ENCODE measurements around the gene TAB3.
"Not testable (repeated sequence)": the region's sequence is repeated elsewhere in the genome, so short reads cannot be mapped to it uniquely, and the experiment has no call there.

Gene TAB3

GRCh38 chrX:30816079-30816478 lies 73.0 kb downstream of the TAB3 start:
- H3K27ac Mint-ChIP-seq: no peak overlapping the region
- H3K36me3 Mint-ChIP-seq (ENCODE audit: low read depth): no peaks in the 10 kb centered on the region
- H3K4me1 Mint-ChIP-seq (ENCODE audit: low read depth): peaks cover 10% of the 10 kb centered on the region
- no peaks in the 10 kb centered on the region for H3K27me3 Mint-ChIP-seq
- no peak overlapping the region for H3K4me3 Mint-ChIP-seq
- no peaks in the 10 kb centered on the region for H3K9me3 Mint-ChIP-seq

GRCh38 chrX:30814978-30815377 lies 74.1 kb downstream of the TAB3 start:
- H3K27me3 Mint-ChIP-seq: no peaks in the 10 kb centered on the region
- H3K4me1 Mint-ChIP-seq (ENCODE audit: low read depth): peaks cover 10% of the 10 kb centered on the region
- H3K4me3 Mint-ChIP-seq: no peak overlapping the region
- no peaks in the 10 kb centered on the region for H3K9me3 Mint-ChIP-seq
- no peaks in the 10 kb centered on the region for H3K36me3 Mint-ChIP-seq (ENCODE audit: low read depth)
- H3K27ac Mint-ChIP-seq: no peak overlapping the region

DNA sequence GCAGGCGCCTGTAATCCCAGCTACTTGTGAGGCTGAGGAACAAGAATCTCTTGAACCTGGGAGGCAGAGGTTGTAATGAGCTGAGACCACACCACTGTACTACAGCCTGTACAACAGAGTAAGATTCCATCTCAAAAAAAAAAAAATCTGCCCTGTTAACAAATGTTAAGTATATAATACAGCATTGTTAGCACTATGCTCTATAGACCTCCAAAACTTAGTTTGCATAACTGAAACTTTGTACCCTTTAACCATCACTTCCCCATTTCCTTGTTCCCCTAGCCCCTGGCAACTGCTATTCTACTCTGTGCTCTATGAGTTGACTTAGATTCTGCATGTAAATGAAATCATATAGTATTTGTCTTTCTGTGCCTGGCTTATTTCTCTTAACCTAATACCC lies 76.7 kb downstream of the TAB3 start:
- Mint-ChIP-seq H3K9me3 (no peaks in the 10 kb centered on the region), H3K27me3 (no peaks in the 10 kb centered on the region), H3K36me3 (ENCODE audit: low read depth) (no peaks in the 10 kb centered on the region), H3K27ac (no peak overlapping the region), H3K4me1 (ENCODE audit: low read depth) (peaks cover 3% of the 10 kb centered on the region), H3K4me3 (no peak overlapping the region)

GRCh38 chrX:30806187-30806728 lies 82.8 kb downstream of the TAB3 start:
- no peak overlapping the region for H3K4me3 Mint-ChIP-seq
- no peaks in the 10 kb centered on the region for H3K27me3 Mint-ChIP-seq
- H3K27ac Mint-ChIP-seq: no peak overlapping the region
- H3K9me3 Mint-ChIP-seq: no peaks in the 10 kb centered on the region
- H3K4me1 Mint-ChIP-seq (ENCODE audit: low read depth): no peaks in the 10 kb centered on the region
- H3K36me3 Mint-ChIP-seq (ENCODE audit: low read depth): no peaks in the 10 kb centered on the region

DNA sequence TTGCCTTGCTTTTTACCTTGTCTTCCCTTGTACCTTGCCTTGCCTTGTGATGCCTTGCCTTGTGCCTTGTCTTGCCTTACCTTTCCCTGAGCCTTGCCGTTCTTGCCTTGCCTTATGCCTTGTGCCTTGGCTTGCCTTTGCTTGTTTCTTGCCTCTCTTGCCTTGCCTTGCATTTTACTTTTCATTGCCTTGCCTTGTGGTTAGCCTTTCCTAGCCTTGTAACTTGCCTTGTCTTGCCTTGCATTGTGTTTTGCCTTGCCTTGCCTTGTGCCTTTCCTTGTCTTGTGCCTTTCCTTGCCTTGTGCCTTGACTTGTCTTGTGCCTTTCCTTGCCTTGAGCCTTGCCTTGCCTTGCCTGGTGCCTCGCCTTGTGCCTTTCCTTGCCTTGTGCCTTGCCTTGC lies 84.6 kb downstream of the TAB3 start:
- Mint-ChIP-seq H3K36me3 (ENCODE audit: low read depth) (no peaks in the 10 kb centered on the region), H3K9me3 (no peaks in the 10 kb centered on the region), H3K4me3 (no peak overlapping the region), H3K27me3 (no peaks in the 10 kb centered on the region), H3K27ac (no peak overlapping the region), H3K4me1 (ENCODE audit: low read depth) (no peaks in the 10 kb centered on the region)

GRCh38 chrX:30800901-30801300 lies 88.2 kb downstream of the TAB3 start:
- H3K27me3 Mint-ChIP-seq: no peaks in the 10 kb centered on the region
- no peaks in the 10 kb centered on the region for H3K9me3 Mint-ChIP-seq
- no peaks in the 10 kb centered on the region for H3K4me1 Mint-ChIP-seq (ENCODE audit: low read depth)
- no peak overlapping the region for H3K27ac Mint-ChIP-seq
- H3K4me3 Mint-ChIP-seq: no peak overlapping the region
- no peaks in the 10 kb centered on the region for H3K36me3 Mint-ChIP-seq (ENCODE audit: low read depth)

- H3K36me3 Mint-ChIP-seq (ENCODE audit: low read depth): no peaks in the 10 kb centered on the region
- no peak overlapping the region for H3K27ac Mint-ChIP-seq
- H3K4me3 Mint-ChIP-seq: no peak overlapping the region
- H3K4me1 Mint-ChIP-seq (ENCODE audit: low read depth): no peaks in the 10 kb centered on the region
- no peaks in the 10 kb centered on the region for H3K27me3 Mint-ChIP-seq
- H3K9me3 Mint-ChIP-seq: no peaks in the 10 kb centered on the region
Observed at GRCh38 chrX:30799327-30799726, 89.7 kb downstream of the TAB3 start.

DNA sequence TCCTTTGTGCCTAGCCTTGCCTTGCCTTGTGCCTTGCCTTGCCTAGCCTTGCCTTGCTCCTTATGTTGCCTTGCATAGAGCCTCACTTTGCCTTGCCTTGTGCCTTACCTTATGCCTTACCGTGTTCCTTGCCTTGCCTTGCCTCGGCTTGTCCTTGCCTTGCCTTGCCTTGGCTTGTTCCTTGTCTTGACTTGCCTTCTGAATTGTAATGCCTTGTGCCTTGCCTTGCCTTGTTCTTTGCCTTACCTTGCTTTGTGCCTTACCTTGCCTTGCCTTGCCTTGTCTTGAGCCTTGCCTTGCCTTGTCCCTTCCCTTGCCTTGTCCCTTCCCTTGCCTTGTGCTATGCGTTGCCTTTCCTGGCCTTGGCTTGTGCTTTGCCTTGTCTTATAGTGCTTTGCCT lies 90.2 kb downstream of the TAB3 start:
- Mint-ChIP-seq H3K27me3 (no peaks in the 10 kb centered on the region), H3K36me3 (ENCODE audit: low read depth) (no peaks in the 10 kb centered on the region)

GRCh38 chrX:30797301-30797700 lies 91.8 kb downstream of the TAB3 start:
- not testable (repeated sequence) for H3K9me3 Mint-ChIP-seq; H3K36me3 Mint-ChIP-seq (ENCODE audit: low read depth); H3K27ac Mint-ChIP-seq; H3K4me3 Mint-ChIP-seq; H3K27me3 Mint-ChIP-seq; H3K4me1 Mint-ChIP-seq (ENCODE audit: low read depth)

More for the DNA sequence above, 90.2 kb downstream of the TAB3 start:
- no peaks in the 10 kb centered on the region for H3K4me1 Mint-ChIP-seq (ENCODE audit: low read depth)
- no peak overlapping the region for H3K4me3 Mint-ChIP-seq
- no peak overlapping the region for H3K27ac Mint-ChIP-seq
- no peaks in the 10 kb centered on the region for H3K9me3 Mint-ChIP-seq

GRCh38 chrX:30795981-30796958 lies 92.8 kb downstream of the TAB3 start:
- Mint-ChIP-seq H3K4me3 (no peak overlapping the region), H3K27me3 (no peaks in the 10 kb centered on the region), H3K4me1 (ENCODE audit: low read depth) (no peaks in the 10 kb centered on the region), H3K9me3 (no peaks in the 10 kb centered on the region), H3K27ac (no peak overlapping the region), H3K36me3 (ENCODE audit: low read depth) (no peaks in the 10 kb centered on the region)

GRCh38 chrX:30794497-30794896 lies 94.6 kb downstream of the TAB3 start:
- Mint-ChIP-seq H3K27ac (no peak overlapping the region), H3K4me1 (ENCODE audit: low read depth) (no peaks in the 10 kb centered on the region), H3K4me3 (no peak overlapping the region), H3K9me3 (no peaks in the 10 kb centered on the region), H3K27me3 (no peaks in the 10 kb centered on the region), H3K36me3 (ENCODE audit: low read depth) (no peaks in the 10 kb centered on the region)

DNA sequence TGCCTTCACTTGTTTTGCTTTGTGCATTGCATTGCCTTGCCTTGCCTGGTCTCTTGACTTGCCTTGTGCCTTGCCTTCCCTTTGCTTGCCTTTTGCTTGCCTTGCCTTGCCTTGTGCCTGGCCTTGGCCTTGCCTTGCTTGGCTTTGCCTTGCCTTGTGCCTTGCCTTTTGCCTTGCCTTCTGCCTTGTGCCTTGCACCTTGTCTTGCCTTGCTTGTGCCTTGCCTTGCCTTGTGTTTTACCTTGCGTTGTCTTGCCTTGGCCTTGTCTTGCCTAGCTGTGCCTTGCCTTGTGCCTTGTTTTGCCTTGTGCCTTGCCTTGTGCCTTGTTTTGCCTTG lies 95.3 kb downstream of the TAB3 start:
- no peak overlapping the region for H3K27ac Mint-ChIP-seq
- H3K4me3 Mint-ChIP-seq: no peak overlapping the region
- H3K27me3 Mint-ChIP-seq: no peaks in the 10 kb centered on the region
- H3K4me1 Mint-ChIP-seq (ENCODE audit: low read depth): no peaks in the 10 kb centered on the region
- no peaks in the 10 kb centered on the region for H3K9me3 Mint-ChIP-seq
- H3K36me3 Mint-ChIP-seq (ENCODE audit: low read depth): no peaks in the 10 kb centered on the region

- H3K4me1 Mint-ChIP-seq (ENCODE audit: low read depth): no peaks in the 10 kb centered on the region
- H3K27me3 Mint-ChIP-seq: no peaks in the 10 kb centered on the region
- no peak overlapping the region for H3K27ac Mint-ChIP-seq
- H3K9me3 Mint-ChIP-seq: no peaks in the 10 kb centered on the region
- H3K4me3 Mint-ChIP-seq: no peak overlapping the region
- no peaks in the 10 kb centered on the region for H3K36me3 Mint-ChIP-seq (ENCODE audit: low read depth)
Observed at GRCh38 chrX:30793075-30793766, 95.8 kb downstream of the TAB3 start.

GRCh38 chrX:30791296-30792278 lies 97.5 kb downstream of the TAB3 start:
- Mint-ChIP-seq H3K27me3 (no peaks in the 10 kb centered on the region), H3K4me3 (no peak overlapping the region), H3K36me3 (ENCODE audit: low read depth) (no peaks in the 10 kb centered on the region), H3K4me1 (ENCODE audit: low read depth) (no peaks in the 10 kb centered on the region), H3K9me3 (no peaks in the 10 kb centered on the region), H3K27ac (no peak overlapping the region)

All from stimulated activated naive CD8-positive, alpha-beta T cell treated with anti-CD3 and anti-CD28 coated beads, Interleukin-15, Interleukin-2, amounts not matched to agents 100 ng/mL and 50 ng/mL, for 24 hours (primary cell).